Kidney glomerular epithelial cell (primary cell): ENCODE results near the gene PBXIP1.

Source experiments
- DNase-seq: peaks from one replicate; lab custom pipeline; 2025; lab: John Stamatoyannopoulos, UW

Gene PBXIP1

GRCh38 chr1:154955718-154956543 lies at the start of gene PBXIP1:
Gene PBXIP1 (minus strand): TSS chr1:154956099. CDS start chr1:154953721, 2,378 bp downstream.
- DNase-seq, result peak; percentile 93

GRCh38 chr1:155005076-155006011 lies 49.4 kb upstream of the PBXIP1 start:
- no peak for DNase-seq

DNA sequence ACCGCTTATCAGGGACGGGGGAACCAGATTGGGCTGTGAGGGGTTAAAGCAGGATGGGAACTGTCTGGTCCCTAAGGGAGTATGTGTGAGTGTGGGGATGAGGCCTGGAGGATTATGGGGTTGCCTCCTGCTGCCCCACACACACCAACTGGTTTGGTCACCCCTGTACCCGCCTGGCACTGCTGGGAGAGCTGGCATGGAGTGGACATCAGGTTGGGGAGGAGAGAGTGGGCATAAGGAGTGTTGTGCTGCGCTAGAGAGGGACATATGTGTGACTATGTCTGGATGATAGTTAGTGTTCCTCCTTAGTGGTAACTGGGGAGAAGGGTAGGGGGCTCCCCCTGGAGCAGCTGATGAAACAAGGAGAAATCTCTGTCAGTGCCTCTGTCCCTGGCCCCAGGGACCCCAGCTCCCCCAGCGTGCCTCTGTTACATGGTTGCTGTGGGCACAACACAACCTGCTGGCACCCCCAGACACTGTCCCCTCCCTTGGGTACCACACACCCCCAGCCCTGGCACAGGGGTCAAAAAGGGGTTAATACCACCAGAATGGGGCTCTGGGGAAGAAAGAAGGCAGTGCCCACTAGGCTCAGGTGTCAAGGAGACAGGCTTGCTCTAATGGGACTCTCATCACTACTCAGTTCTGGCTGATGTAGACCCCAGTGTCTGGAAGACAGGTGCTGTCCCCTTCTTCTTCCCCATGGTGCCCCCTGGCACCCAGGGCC lies 48.6 kb upstream of the PBXIP1 start:
- DNase-seq, result no peak

GRCh38 chr1:155003766-155004351 lies 48.0 kb upstream of the PBXIP1 start:
- peak; percentile 44 for DNase-seq

- DNase-seq, result no peak
These were observed 47.4 kb upstream of the PBXIP1 start for GRCh38 chr1:155003227-155003765.

GRCh38 chr1:155002464-155003226 lies 46.7 kb upstream of the PBXIP1 start, which contains the start of gene ZBTB7B:
Gene ZBTB7B (plus strand): TSS chr1:155002802. CDS start chr1:155014661, 11,859 bp downstream.
- DNase-seq, result no peak

- peak; percentile 96 for DNase-seq
These were observed 46.0 kb upstream of the PBXIP1 start for GRCh38 chr1:155001675-155002463.

GRCh38 chr1:155001425-155001674 lies 45.5 kb upstream of the PBXIP1 start:
- no peak for DNase-seq

GRCh38 chr1:155000726-155001424 lies 45.0 kb upstream of the PBXIP1 start:
- DNase-seq, result peak; percentile 87

DNA sequence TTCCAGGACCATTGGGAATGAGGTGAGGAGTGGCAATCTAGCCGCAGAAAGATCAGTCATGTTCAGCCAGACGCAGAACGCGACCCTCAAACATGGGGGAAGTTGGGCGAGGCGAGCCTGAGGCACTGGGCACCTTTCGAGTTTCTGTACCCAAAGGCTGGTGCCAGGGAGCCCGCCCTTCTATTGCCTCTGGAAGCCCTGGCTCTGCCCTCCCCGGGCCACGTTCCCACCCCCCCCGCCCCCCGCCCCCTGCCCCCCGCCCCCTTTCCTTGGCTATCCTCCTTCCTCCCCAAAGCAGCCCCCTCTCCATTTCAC lies 44.5 kb upstream of the PBXIP1 start:
- DNase-seq, result no peak

- no peak for DNase-seq
These were observed 43.9 kb upstream of the PBXIP1 start for GRCh38 chr1:154999571-155000410.

DNA sequence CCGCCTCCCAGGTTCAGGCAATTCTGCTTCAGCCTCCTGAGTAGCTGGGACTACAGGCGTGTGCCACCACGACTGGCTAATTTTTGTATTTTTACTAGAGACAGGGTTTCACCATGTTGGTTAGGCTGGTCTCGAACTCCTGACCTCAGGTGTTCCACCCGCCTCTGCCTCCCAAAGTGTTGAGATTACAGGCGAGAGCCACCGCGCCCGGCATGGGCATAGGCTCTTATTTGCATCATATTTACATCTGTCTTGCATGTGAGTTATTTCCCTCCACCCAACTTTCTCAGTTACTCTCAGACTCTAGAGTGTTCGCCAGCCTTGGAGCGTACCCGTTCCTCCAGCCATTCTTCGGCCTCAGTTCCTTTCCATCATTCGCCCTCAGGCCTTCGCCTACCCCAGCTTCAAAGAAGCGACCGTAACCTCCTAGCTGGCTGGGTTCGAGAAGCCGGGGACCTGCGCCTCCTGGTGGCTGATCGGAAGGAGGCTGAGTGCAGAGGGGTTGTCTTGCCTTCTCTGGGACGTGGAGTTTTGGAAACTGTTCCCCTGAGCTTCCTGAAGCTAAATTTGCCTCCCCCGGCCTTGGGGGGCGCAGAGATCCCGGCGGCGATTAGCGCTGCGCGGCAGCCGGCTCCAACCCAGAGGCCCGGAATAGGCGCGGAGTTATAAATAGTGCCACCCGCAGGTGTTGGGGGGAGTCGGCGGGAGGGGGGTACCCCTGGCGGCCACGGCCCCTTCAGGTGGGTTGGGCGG lies 43.1 kb upstream of the PBXIP1 start:
- DNase-seq, result peak; percentile 23

GRCh38 chr1:154998201-154998780 lies 42.4 kb upstream of the PBXIP1 start:
- no peak for DNase-seq

DNA sequence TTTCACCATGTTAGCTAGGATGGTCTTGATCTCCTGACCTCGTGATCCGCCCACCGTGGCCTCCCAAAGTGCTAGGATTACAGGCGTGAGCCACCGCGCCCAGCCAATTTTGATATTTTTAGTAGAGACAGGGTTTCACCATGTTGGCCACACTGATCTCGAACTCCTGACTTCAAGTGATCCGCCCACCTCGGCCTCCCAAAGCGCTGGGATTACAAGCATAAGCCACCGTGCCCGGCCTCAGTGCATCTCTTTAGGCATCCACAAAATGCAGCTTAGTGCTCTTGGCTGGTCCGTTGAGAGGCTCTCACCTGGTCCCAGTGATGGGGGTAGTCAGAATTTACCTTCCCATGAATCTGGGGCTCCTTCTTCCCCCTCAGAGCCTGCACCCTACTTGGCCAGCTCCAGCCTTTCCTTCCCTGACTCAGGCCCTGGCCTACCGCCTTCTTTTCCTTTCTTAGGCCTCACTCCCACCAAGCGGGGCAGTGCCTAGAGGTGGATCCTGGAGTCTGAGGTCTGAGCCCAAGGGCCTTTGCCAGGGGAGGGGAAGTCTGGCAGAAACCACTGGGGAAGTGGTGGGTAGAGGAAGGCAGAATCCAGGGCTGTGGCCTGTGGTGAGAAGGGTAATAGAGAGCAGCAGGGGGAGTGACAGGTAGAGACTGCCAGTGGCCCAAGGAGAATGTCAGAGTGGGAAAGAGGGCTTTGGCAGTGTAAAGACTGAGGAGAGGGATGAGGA lies 41.2 kb upstream of the PBXIP1 start:
- DNase-seq, result no peak

- DNase-seq, result peak; percentile 52
These were observed 39.5 kb upstream of the PBXIP1 start for GRCh38 chr1:154995301-154995983.

GRCh38 chr1:154994591-154994990 lies 38.7 kb upstream of the PBXIP1 start:
- DNase-seq, result no peak
